Cardiac muscle cell (in vitro differentiated cells and primary cell): ENCODE data around the gene C19orf25. TPM values are rescaled to one million over a fixed set of nuclear protein-coding genes. Genes with fewer than 3 reads are reported as not detected.
A peak's percentile ranks its signal among the peaks of the same experiment; 100 is the strongest.

ENCODE experiments used
- DNase-seq, 2 donors: peaks; one replicate each; pipeline versions ENCODE4 v3.0.0 to v3.0.0-alpha.2; 2010 to 2017; ENCODE audit warnings: low read depth in 1 of 2, low spot score in 1 of 2
- H3K27ac ChIP-seq: fragments of 200-600 bp; sonication (generic); 2 replicates; pipeline ENCODE4 v1.5.1; 2016
- H3K27me3 ChIP-seq: fragments of 200-600 bp; sonication (generic); 2 replicates; pipeline ENCODE4 v1.6.0; 2016; ENCODE audit warnings: control low read depth
- H3K36me3 ChIP-seq: fragments of 200-600 bp; sonication (generic); 2 replicates; pipeline ENCODE4 v1.5.1; 2016; ENCODE audit warnings: control low read depth
- H3K4me1 ChIP-seq: fragments of 200-600 bp; sonication (generic); 2 replicates; pipeline ENCODE4 v1.8.1; 2017; ENCODE audit warnings: low read depth, mild to moderate bottlenecking, mixed run types
- H3K4me3 ChIP-seq: fragments of 200-600 bp; sonication (generic); 2 replicates; pipeline ENCODE4 v1.5.1; 2016; ENCODE audit warnings: mild to moderate bottlenecking
- H3K9me3 ChIP-seq: fragments of 200-600 bp; sonication (generic); 2 replicates; pipeline ENCODE4 v1.5.1; 2017; ENCODE audit warnings: low read depth, mild to moderate bottlenecking, control low read depth
- polyA plus RNA-seq: library from polyadenylated mRNA; unstranded; fragments of >200 nt; fragmentation: Nextera tagmentation; extraction: Ambion mirVana; gene quantifications from 2 replicates; pipeline ENCODE4 v1.2.1, GENCODE V29; 2016
- total RNA-seq: library from RNA; depleted of rRNA; stranded (reverse); fragments of >200 nt; gene quantifications from 2 replicates; pipeline ENCODE4 v1.2.3, GENCODE V29; 2016
- TF ChIP-seq, protein P1 (sequence below): IDR thresholded peaks from 2 replicates; pipeline ENCODE4 v1.5.1; 2012; ENCODE audit warnings: low read depth, mild to moderate bottlenecking, low read length

C19orf25 gene
- total and polyA plus RNA-seq, 2 experiments from 2014 or later = 52.4 to 84.9 TPM

DNA sequence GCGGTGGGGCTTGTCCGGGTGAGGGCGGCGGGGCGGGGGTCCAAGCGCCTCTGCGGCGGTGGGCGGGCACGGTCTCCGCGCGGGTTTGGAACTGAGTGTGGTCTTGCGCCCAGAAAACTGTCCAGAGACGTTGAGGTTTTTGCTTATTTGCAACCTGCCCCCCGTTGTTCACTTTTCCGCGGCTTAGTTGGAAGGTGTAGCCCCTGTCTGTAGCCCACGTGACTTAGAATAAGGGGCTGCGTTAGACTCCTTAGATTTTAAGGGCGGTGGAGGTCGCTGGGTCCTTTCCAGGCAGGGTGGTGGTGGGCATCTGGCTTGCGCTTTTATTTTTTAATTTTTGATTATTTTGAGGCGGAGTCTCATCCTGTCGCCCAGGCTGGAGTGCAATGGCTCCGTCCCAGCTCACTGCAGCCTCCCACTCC, 40.1 kb downstream of the C19orf25 start:
- Histone ChIP-seq H3K4me1 (peaks cover 4% of the 10 kb centered on the region), H3K4me3 (peak overlapping the region; percentile 56), H3K36me3 (peaks cover 22% of the 10 kb centered on the region), H3K9me3 (no peaks in the 10 kb centered on the region), H3K27me3 (no peaks in the 10 kb centered on the region), H3K27ac (peak overlapping the region; percentile 94)
- TF ChIP-seq, protein P1, sequence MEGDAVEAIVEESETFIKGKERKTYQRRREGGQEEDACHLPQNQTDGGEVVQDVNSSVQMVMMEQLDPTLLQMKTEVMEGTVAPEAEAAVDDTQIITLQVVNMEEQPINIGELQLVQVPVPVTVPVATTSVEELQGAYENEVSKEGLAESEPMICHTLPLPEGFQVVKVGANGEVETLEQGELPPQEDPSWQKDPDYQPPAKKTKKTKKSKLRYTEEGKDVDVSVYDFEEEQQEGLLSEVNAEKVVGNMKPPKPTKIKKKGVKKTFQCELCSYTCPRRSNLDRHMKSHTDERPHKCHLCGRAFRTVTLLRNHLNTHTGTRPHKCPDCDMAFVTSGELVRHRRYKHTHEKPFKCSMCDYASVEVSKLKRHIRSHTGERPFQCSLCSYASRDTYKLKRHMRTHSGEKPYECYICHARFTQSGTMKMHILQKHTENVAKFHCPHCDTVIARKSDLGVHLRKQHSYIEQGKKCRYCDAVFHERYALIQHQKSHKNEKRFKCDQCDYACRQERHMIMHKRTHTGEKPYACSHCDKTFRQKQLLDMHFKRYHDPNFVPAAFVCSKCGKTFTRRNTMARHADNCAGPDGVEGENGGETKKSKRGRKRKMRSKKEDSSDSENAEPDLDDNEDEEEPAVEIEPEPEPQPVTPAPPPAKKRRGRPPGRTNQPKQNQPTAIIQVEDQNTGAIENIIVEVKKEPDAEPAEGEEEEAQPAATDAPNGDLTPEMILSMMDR = no peak
- no peak for DNase-seq

DNA sequence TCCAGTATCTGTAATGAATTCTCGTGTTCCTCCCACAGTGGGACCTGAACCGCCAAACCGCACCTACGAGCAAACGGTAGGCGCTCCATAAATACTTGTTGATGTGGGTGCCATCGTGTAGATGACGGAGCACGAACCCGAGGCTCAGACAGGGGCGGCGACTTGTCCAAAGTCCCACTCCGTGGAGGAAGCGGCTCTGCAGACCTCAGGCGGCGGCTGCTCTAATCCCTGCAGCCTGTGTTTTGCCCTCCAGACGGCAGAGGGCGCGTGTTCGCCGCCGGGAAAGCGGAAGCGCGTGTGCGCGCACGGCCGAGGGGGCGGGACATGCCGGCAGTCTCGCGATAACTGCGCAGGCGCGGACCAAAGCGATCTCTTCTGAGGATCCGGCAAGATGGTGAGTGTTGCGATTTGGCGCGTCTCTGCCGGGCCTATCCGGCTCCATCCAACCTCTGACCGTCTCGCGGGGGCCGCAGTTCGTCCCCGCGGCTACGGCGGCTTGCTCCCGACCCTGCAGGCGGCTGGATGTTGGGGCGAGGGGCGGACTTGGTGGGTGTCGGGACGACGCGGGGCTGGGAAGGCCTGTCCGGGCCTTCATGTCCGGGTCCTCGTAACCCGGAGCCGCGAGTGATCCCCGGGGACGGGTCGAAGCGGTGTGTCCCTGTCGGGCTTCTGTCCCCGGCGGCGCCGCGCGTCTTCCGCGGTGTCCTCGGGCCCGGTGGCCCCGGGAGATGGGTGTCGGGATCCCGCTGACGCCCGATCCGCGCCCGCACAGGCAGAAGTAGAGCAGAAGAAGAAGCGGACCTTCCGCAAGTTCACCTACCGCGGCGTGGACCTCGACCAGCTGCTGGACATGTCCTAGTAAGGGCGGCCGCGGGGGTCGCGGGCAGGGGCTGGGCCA, 40.7 kb downstream of the C19orf25 start, which contains the start of gene RPS15:
RPS15 (plus strand) TSS at position 362 of the 898 bp plus-strand sequence; CDS start at position 392, 30 bp downstream.
- DNase-seq = peak; percentile 95 to 97
- no peaks in the 10 kb centered on the region for H3K27me3 ChIP-seq
- TF ChIP-seq, protein P1 = peak; percentile 90
- no peaks in the 10 kb centered on the region for H3K9me3 ChIP-seq
- peaks cover 4% of the 10 kb centered on the region for H3K4me1 ChIP-seq
- peaks cover 22% of the 10 kb centered on the region for H3K36me3 ChIP-seq
- peak within 1 kb of the TSS; percentile 56 for H3K4me3 ChIP-seq
- peak within 1 kb of the TSS; percentile 94 for H3K27ac ChIP-seq

GRCh38 chr19:1437609-1438008, 41.4 kb downstream of the C19orf25 start:
- Histone ChIP-seq H3K4me1 (peaks cover 4% of the 10 kb centered on the region), H3K27ac (no peak overlapping the region), H3K9me3 (no peaks in the 10 kb centered on the region), H3K4me3 (no peak overlapping the region), H3K36me3 (peaks cover 24% of the 10 kb centered on the region), H3K27me3 (no peaks in the 10 kb centered on the region)
- DNase-seq = no peak
- TF ChIP-seq, protein P1 = no peak

GRCh38 chr19:1435378-1435989, 43.5 kb downstream of the C19orf25 start:
- no peak for DNase-seq
- H3K4me1 ChIP-seq = peaks cover 4% of the 10 kb centered on the region
- H3K27me3 ChIP-seq = no peaks in the 10 kb centered on the region
- TF ChIP-seq, protein P1 = no peak
- no peaks in the 10 kb centered on the region for H3K9me3 ChIP-seq
- peaks cover 16% of the 10 kb centered on the region for H3K36me3 ChIP-seq
- no peak overlapping the region for H3K4me3 ChIP-seq
- H3K27ac ChIP-seq = peak overlapping the region; percentile 17

DNA sequence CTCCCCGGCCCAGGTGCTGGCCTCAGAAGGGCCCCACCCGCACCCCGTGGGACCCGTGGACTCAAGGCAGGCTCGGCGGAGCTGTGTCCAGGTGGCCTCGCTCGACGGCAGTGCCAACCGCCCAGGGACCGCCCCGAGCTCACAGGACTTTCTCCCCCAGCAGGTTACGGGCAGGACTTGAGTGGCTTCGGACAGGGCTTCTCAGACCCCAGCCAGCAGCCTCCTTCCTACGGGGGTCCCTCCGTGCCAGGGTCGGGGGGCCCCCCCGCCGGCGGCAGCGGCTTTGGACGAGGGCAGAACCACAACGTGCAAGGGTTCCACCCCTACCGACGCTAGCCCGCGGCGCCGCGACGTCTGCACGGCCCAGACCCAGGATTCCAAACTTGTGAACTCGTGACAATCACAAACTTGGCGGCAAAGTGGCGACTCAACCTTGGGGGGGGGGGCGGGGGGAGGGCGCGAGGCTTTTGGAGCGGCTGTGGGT, 44.4 kb downstream of the C19orf25 start:
- Histone ChIP-seq H3K36me3 (peaks cover 11% of the 10 kb centered on the region), H3K4me1 (peaks cover 4% of the 10 kb centered on the region), H3K4me3 (no peak overlapping the region), H3K9me3 (no peaks in the 10 kb centered on the region), H3K27ac (no peak overlapping the region), H3K27me3 (no peaks in the 10 kb centered on the region)
- DNase-seq = no peak
- TF ChIP-seq, protein P1 = no peak
